Nephron (organoid): ENCODE measurements around the gene DEGS1.
"Not testable (repeated sequence)": the region's sequence is repeated elsewhere in the genome, so short reads cannot be mapped to it uniquely, and the experiment has no call there.

ENCODE experiments used
- H3K27ac Mint-ChIP-seq, 3 experiments: 2 replicates each; pipeline ENCODE4 v1.8.0; 2020; ENCODE audit warnings: mixed read lengths in 3 of 3, mild to moderate bottlenecking in 2 of 3, moderate library complexity in 1 of 3
- H3K27me3 Mint-ChIP-seq: 2 replicates; pipeline ENCODE4 v1.8.0; 2021; ENCODE audit warnings: low read depth, mild to moderate bottlenecking, moderate library complexity, mixed read lengths
- H3K36me3 Mint-ChIP-seq: 2 replicates; pipeline ENCODE4 v1.8.0; 2020; ENCODE audit warnings: low read depth, mixed read lengths
- H3K4me1 Mint-ChIP-seq: 2 replicates; pipeline ENCODE4 v1.8.0; 2020; ENCODE audit warnings: mixed read lengths
- H3K4me3 Mint-ChIP-seq, 3 experiments: 2 replicates each; pipeline ENCODE4 v1.8.0; 2020; ENCODE audit warnings: mild to moderate bottlenecking in 3 of 3, mixed read lengths in 3 of 3, moderate library complexity in 2 of 3
- H3K9me3 Mint-ChIP-seq: 2 replicates; pipeline ENCODE4 v1.8.0; 2020; ENCODE audit warnings: mixed read lengths
- CTCF ChIP-seq, 3 experiments: fragments of 200-600 bp; sonication (generic); IDR thresholded peaks; one replicate each; pipeline ENCODE4 v1.5.0; 2021; ENCODE audit warnings: antibody characterized with exemption in 3 of 3; ENCODE audit not compliant: unreplicated experiment in 3 of 3

Gene DEGS1

GRCh38 chr1:224201383-224201782 lies 18.3 kb downstream of the DEGS1 start:
- Mint-ChIP-seq H3K4me1 (peaks cover 33% of the 10 kb centered on the region), H3K9me3 (no peaks in the 10 kb centered on the region), H3K36me3 (no peaks in the 10 kb centered on the region), H3K27ac (peak overlapping the region; percentile 58 to 82 (median 74)), H3K27me3 (peaks cover 3% of the 10 kb centered on the region), H3K4me3 (no peak overlapping the region)
- no peak for TF ChIP-seq CTCF (IDR thresholded peaks at IDR 0.05; ENCODE audit: unreplicated experiment in 3 of 3)

GRCh38 chr1:224201853-224202252 lies 18.8 kb downstream of the DEGS1 start:
- Mint-ChIP-seq H3K27ac (peak overlapping the region; percentile 58 to 82 (median 74)), H3K36me3 (no peaks in the 10 kb centered on the region), H3K27me3 (peaks cover 3% of the 10 kb centered on the region), H3K4me1 (peaks cover 33% of the 10 kb centered on the region), H3K9me3 (no peaks in the 10 kb centered on the region), H3K4me3 (no peak overlapping the region)
- TF ChIP-seq CTCF (IDR thresholded peaks at IDR 0.05; ENCODE audit: unreplicated experiment in 3 of 3), result no peak

GRCh38 chr1:224203243-224204016 lies 20.4 kb downstream of the DEGS1 start:
- H3K27ac Mint-ChIP-seq, result peak overlapping the region; percentile 87 to 93 (median 89)
- H3K36me3 Mint-ChIP-seq, result no peaks in the 10 kb centered on the region
- H3K4me3 Mint-ChIP-seq, result peak overlapping the region in 1 of 3 experiments; percentile 32
- no peaks in the 10 kb centered on the region for H3K9me3 Mint-ChIP-seq
- peaks cover 33% of the 10 kb centered on the region for H3K4me1 Mint-ChIP-seq
- H3K27me3 Mint-ChIP-seq, result peaks cover 3% of the 10 kb centered on the region
- TF ChIP-seq CTCF (IDR thresholded peaks at IDR 0.05; ENCODE audit: unreplicated experiment in 3 of 3), result no peak

- no peaks in the 10 kb centered on the region for H3K9me3 Mint-ChIP-seq
- peaks cover 3% of the 10 kb centered on the region for H3K27me3 Mint-ChIP-seq
- H3K4me3 Mint-ChIP-seq, result peak overlapping the region in 1 of 3 experiments; percentile 46
- H3K4me1 Mint-ChIP-seq, result peaks cover 41% of the 10 kb centered on the region
- no peak for TF ChIP-seq CTCF (IDR thresholded peaks at IDR 0.05; ENCODE audit: unreplicated experiment in 3 of 3)
- no peaks in the 10 kb centered on the region for H3K36me3 Mint-ChIP-seq
- H3K27ac Mint-ChIP-seq, result peak overlapping the region; percentile 59 to 68 (median 65)
These were observed 22.4 kb downstream of the DEGS1 start for GRCh38 chr1:224205438-224205840.

- Mint-ChIP-seq H3K4me1 (peaks cover 46% of the 10 kb centered on the region), H3K27ac (peak overlapping the region; percentile 59 to 68 (median 65))
- H3K4me3 Mint-ChIP-seq, H3K9me3 Mint-ChIP-seq, H3K27me3 Mint-ChIP-seq, H3K36me3 Mint-ChIP-seq: not testable (repeated sequence)
These were observed 23.0 kb downstream of the DEGS1 start for GRCh38 chr1:224205931-224206538.

GRCh38 chr1:224211206-224211962 lies 28.3 kb downstream of the DEGS1 start:
- no peaks in the 10 kb centered on the region for H3K36me3 Mint-ChIP-seq
- TF ChIP-seq CTCF (IDR thresholded peaks at IDR 0.05; ENCODE audit: unreplicated experiment in 3 of 3), result no peak
- H3K4me3 Mint-ChIP-seq, result peak overlapping the region in 1 of 3 experiments; percentile 38
- peaks cover 37% of the 10 kb centered on the region for H3K4me1 Mint-ChIP-seq
- H3K27me3 Mint-ChIP-seq, result peaks cover 5% of the 10 kb centered on the region
- no peaks in the 10 kb centered on the region for H3K9me3 Mint-ChIP-seq
- H3K27ac Mint-ChIP-seq, result peak overlapping the region; percentile 75 to 89 (median 81)
